GM10266 (cell line): Measurements from ENCODE around the gene PRKN.

Source experiments
- DNase-seq: peaks from one replicate; pipeline ENCODE4 v3.0.0; 2012; ENCODE audit errors: extremely low spot score
- CTCF ChIP-seq: IDR thresholded peaks from 2 replicates; pipeline ENCODE4 v1.5.1; 2012; ENCODE audit warnings: mild to moderate bottlenecking, low read depth; ENCODE audit not compliant: control insufficient read depth, insufficient read depth; ENCODE audit errors: missing control alignments

PRKN gene

GRCh38 chr6:162670345-162670744 is 57.2 kb downstream of the PRKN start:
- TF ChIP-seq CTCF: no peak
- DNase-seq: no peak

GRCh38 chr6:162666246-162666645 is 61.3 kb downstream of the PRKN start:
- DNase-seq: no peak
- TF ChIP-seq CTCF: no peak

- no peak for TF ChIP-seq CTCF
- no peak for DNase-seq
Measured at GRCh38 chr6:162653808-162654207, 73.8 kb downstream of the PRKN start.

- TF ChIP-seq CTCF: no peak
- no peak for DNase-seq
Measured at GRCh38 chr6:162651505-162651904, 76.1 kb downstream of the PRKN start.

- TF ChIP-seq CTCF: no peak
- DNase-seq: no peak
Measured at GRCh38 chr6:162649271-162649670, 78.3 kb downstream of the PRKN start.

- no peak for DNase-seq
- no peak for TF ChIP-seq CTCF
Measured at GRCh38 chr6:162644153-162644552, 83.4 kb downstream of the PRKN start.

- no peak for DNase-seq
- no peak for TF ChIP-seq CTCF
Measured at GRCh38 chr6:162640756-162641155, 86.8 kb downstream of the PRKN start.

- no peak for TF ChIP-seq CTCF
Measured at GRCh38 chr6:162639951-162640350, 87.6 kb downstream of the PRKN start.

More at GRCh38 chr6:162639951-162640350, 87.6 kb downstream of the PRKN start:
- no peak for DNase-seq
